Measurements from ENCODE around the gene ZC3H11A.

DNA sequence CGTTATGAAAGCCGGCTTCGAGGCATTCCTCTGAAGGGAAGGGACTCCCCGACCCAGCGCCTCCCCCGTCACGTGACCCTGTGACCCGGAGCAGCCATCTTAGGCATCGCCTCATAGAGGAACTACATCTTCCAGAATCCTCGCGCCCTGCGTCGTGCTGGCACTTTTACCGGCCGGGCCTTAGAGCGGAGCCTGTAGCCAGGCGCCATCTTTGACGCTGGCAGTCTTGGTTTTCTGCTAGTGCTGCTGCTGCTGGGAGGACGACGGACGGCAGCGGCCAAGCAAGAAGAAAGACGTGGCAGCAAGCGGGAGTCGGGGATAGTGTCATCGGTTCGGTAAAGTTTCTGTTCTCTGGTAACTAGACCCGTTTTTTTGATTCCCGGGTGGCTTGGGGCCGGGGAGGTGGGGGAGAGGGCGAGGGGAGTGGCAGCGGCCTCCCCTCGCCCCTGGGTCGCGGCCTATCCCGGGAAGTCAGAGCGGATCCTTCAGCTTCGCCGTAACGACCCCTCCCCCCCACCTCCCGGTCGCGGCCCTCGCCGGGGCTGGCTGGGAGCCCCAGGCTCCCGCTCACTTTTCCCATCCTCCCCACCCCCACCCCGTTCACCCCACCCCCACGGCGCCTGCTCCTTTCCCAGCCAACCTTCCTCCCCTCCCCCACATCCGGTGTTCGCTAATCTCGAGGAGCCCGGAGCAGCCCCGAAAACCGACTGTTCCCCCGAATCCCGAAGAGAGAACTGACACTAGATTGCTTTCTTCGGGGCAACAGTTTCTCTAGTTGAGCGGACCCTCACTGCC is at the start of gene ZC3H11A, which contains the start of gene ZBED6:
- TF ChIP-seq, protein P1, sequence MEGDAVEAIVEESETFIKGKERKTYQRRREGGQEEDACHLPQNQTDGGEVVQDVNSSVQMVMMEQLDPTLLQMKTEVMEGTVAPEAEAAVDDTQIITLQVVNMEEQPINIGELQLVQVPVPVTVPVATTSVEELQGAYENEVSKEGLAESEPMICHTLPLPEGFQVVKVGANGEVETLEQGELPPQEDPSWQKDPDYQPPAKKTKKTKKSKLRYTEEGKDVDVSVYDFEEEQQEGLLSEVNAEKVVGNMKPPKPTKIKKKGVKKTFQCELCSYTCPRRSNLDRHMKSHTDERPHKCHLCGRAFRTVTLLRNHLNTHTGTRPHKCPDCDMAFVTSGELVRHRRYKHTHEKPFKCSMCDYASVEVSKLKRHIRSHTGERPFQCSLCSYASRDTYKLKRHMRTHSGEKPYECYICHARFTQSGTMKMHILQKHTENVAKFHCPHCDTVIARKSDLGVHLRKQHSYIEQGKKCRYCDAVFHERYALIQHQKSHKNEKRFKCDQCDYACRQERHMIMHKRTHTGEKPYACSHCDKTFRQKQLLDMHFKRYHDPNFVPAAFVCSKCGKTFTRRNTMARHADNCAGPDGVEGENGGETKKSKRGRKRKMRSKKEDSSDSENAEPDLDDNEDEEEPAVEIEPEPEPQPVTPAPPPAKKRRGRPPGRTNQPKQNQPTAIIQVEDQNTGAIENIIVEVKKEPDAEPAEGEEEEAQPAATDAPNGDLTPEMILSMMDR (IDR thresholded peaks at IDR 0.05) = no peak
- TF ChIP-seq POLR2A (IDR thresholded peaks at IDR 0.05) = peak in 1 of 2 donors; percentile 68

Measured in vagina (tissue), 2 donors.